ENCODE results near the gene PIN4. TPM values are rescaled to one million over a fixed set of nuclear protein-coding genes. Genes with fewer than 3 reads are reported as not detected.

The PIN4 gene
- total RNA-seq, 4 donors from 2014 or later = 6.5 to 19.0 (median 11.3) TPM

GRCh38 chrX:72141372-72142004 is 40.1 kb upstream of the PIN4 start:
- no peaks in the 10 kb centered on the region for H3K27me3 ChIP-seq
- no peak overlapping the region for H3K4me3 ChIP-seq
- no peak overlapping the region for H3K27ac ChIP-seq
- TF ChIP-seq CTCF (IDR thresholded peaks at IDR 0.05) (no peak), POLR2A (IDR thresholded peaks at IDR 0.05) (no peak)
- no peaks in the 10 kb centered on the region for H3K4me1 ChIP-seq
- H3K36me3 ChIP-seq = no peaks in the 10 kb centered on the region
- no peak for DNase-seq
- no peaks in the 10 kb centered on the region for H3K9me3 ChIP-seq

GRCh38 chrX:72142094-72142793 is 39.3 kb upstream of the PIN4 start:
- no peaks in the 10 kb centered on the region for H3K27me3 ChIP-seq
- no peak overlapping the region for H3K4me3 ChIP-seq
- DNase-seq = no peak
- H3K27ac ChIP-seq = no peak overlapping the region
- no peak for TF ChIP-seq POLR2A (IDR thresholded peaks at IDR 0.05)
- TF ChIP-seq CTCF (IDR thresholded peaks at IDR 0.05) = no peak
- no peaks in the 10 kb centered on the region for H3K9me3 ChIP-seq
- no peaks in the 10 kb centered on the region for H3K36me3 ChIP-seq
- no peaks in the 10 kb centered on the region for H3K4me1 ChIP-seq

GRCh38 chrX:72142794-72143608 is 38.6 kb upstream of the PIN4 start:
- Histone ChIP-seq H3K36me3 (no peaks in the 10 kb centered on the region), H3K4me3 (no peak overlapping the region), H3K27ac (no peak overlapping the region), H3K9me3 (no peaks in the 10 kb centered on the region), H3K27me3 (no peaks in the 10 kb centered on the region), H3K4me1 (no peaks in the 10 kb centered on the region)
- TF ChIP-seq POLR2A (IDR thresholded peaks at IDR 0.05) = no peak
- no peak for TF ChIP-seq CTCF (IDR thresholded peaks at IDR 0.05)
- DNase-seq = no peak

GRCh38 chrX:72143609-72143907 is 38.0 kb upstream of the PIN4 start:
- no peaks in the 10 kb centered on the region for H3K9me3 ChIP-seq
- no peak overlapping the region for H3K4me3 ChIP-seq
- DNase-seq = no peak
- TF ChIP-seq CTCF (IDR thresholded peaks at IDR 0.05) (no peak), POLR2A (IDR thresholded peaks at IDR 0.05) (no peak)
- no peaks in the 10 kb centered on the region for H3K27me3 ChIP-seq
- no peak overlapping the region for H3K27ac ChIP-seq
- no peaks in the 10 kb centered on the region for H3K4me1 ChIP-seq
- no peaks in the 10 kb centered on the region for H3K36me3 ChIP-seq

- Histone ChIP-seq H3K4me1 (no peaks in the 10 kb centered on the region), H3K36me3 (no peaks in the 10 kb centered on the region), H3K4me3 (no peak overlapping the region), H3K9me3 (no peaks in the 10 kb centered on the region), H3K27me3 (no peaks in the 10 kb centered on the region), H3K27ac (no peak overlapping the region)
- DNase-seq = no peak
- no peak for TF ChIP-seq POLR2A (IDR thresholded peaks at IDR 0.05)
- TF ChIP-seq CTCF (IDR thresholded peaks at IDR 0.05) = no peak
These were observed 36.4 kb upstream of the PIN4 start for GRCh38 chrX:72145181-72145580.

Measured in Peyer's patch (tissue), 4 donors.